ENCODE measurements around the gene STOX1. TPM values are rescaled to one million over a fixed set of nuclear protein-coding genes. Genes with fewer than 3 reads are reported as not detected.

The STOX1 gene
- total and polyA plus RNA-seq, 2 of the 13 experiments (the other 11 are each of a cell fraction or from before 2014, with no cell fraction given) = 2.5 to 6.0 TPM

- 0 out of 2 replicates have a peak, but pooled peaks have one; percentile 43 for TF ChIP-seq REXO4 (CRISPR knock-in tag; IDR thresholded peaks at IDR 0.05; ENCODE audit: borderline replicate concordance)
- TF ChIP-seq ATF7-NPFF (CRISPR knock-in tag; IDR thresholded peaks at IDR 0.05; ENCODE audit: low read depth) = peak; percentile 90
- TF ChIP-seq SSRP1 (CRISPR knock-in tag; IDR thresholded peaks at IDR 0.05) = 0 out of 2 replicates have a peak, but pooled peaks have one; percentile 47
- no peak for TF ChIP-seq HNRNPLL (IDR thresholded peaks at IDR 0.05; ENCODE audit: low read depth, low read length, poor library complexity, severe bottlenecking)
- no peak for TF ChIP-seq ZNF180 (CRISPR knock-in tag; IDR thresholded peaks at IDR 0.05; ENCODE audit: borderline replicate concordance, low read depth)
- TF ChIP-seq ZNF792 (CRISPR knock-in tag; IDR thresholded peaks at IDR 0.05) = 0 out of 2 replicates have a peak, but pooled peaks have one; percentile 52
- TF ChIP-seq SIN3B (IDR thresholded peaks at IDR 0.05; ENCODE audit: low read length) = no peak
- peak; percentile 88; the same call in 1 of the 2 replicates for TF ChIP-seq ZNF839 (CRISPR knock-in tag; IDR thresholded peaks at IDR 0.05; ENCODE audit: borderline replicate concordance)
- no peak for TF ChIP-seq SKI (IDR thresholded peaks at IDR 0.05; ENCODE audit: partially characterized antibody)
- peak; percentile 97 for TF ChIP-seq REL (CRISPR knock-in tag; conservative IDR thresholded peaks at IDR 0.05)
- peak; percentile 89 for TF ChIP-seq FOXC1 (CRISPR knock-in tag; IDR thresholded peaks at IDR 0.05; ENCODE audit: borderline replicate concordance)
- TF ChIP-seq, protein P1, sequence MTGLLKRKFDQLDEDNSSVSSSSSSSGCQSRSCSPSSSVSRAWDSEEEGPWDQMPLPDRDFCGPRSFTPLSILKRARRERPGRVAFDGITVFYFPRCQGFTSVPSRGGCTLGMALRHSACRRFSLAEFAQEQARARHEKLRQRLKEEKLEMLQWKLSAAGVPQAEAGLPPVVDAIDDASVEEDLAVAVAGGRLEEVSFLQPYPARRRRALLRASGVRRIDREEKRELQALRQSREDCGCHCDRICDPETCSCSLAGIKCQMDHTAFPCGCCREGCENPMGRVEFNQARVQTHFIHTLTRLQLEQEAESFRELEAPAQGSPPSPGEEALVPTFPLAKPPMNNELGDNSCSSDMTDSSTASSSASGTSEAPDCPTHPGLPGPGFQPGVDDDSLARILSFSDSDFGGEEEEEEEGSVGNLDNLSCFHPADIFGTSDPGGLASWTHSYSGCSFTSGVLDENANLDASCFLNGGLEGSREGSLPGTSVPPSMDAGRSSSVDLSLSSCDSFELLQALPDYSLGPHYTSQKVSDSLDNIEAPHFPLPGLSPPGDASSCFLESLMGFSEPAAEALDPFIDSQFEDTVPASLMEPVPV (CRISPR knock-in tag; IDR thresholded peaks at IDR 0.05) = peak; percentile 81; the same call in 1 of the 2 replicates
- no peak for TF ChIP-seq ARID4A (CRISPR knock-in tag; IDR thresholded peaks at IDR 0.05; ENCODE audit: borderline replicate concordance)
- TF ChIP-seq ATRX (CRISPR knock-in tag; IDR thresholded peaks at IDR 0.05; ENCODE audit: borderline replicate concordance) = no peak
- 0 out of 2 replicates have a peak, but pooled peaks have one; percentile 61 for TF ChIP-seq ZNF570 (CRISPR knock-in tag; IDR thresholded peaks at IDR 0.05; ENCODE audit: borderline replicate concordance)
- peak; percentile 77 for TF ChIP-seq ZNF562 (CRISPR knock-in tag; IDR thresholded peaks at IDR 0.05; ENCODE audit: borderline replicate concordance)
- 0 out of 2 replicates have a peak, but pooled peaks have one; percentile 56 for TF ChIP-seq ARHGAP35 (CRISPR knock-in tag; IDR thresholded peaks at IDR 0.05; ENCODE audit: borderline replicate concordance)
- no peak for TF ChIP-seq SP1 (IDR thresholded peaks at IDR 0.05)
- peak; percentile 72 for TF ChIP-seq SP1 (CRISPR knock-in tag; IDR thresholded peaks at IDR 0.05)
- no peak for TF ChIP-seq PRDM4 (CRISPR knock-in tag; IDR thresholded peaks at IDR 0.05; ENCODE audit: borderline replicate concordance)
- no peak for TF ChIP-seq MXI1 (IDR thresholded peaks at IDR 0.05; ENCODE audit: borderline replicate concordance, low read depth, low read length)
These were observed 73.2 kb downstream of the STOX1 start (continued) for GRCh38 chr10:68900427-68901104.
